K562 (cell line): ENCODE measurements around the gene ACADM. TPM values are rescaled to one million over a fixed set of nuclear protein-coding genes. Genes with fewer than 3 reads are reported as not detected.

Experiments used
- ATF1 ChIP-seq, 2 experiments: fragments of 450-650 bp in 1 of 2; IDR thresholded peaks; 2 replicates each; pipeline ENCODE4 v1.6.1; 2016; ENCODE audit warnings: missing compliant biosample characterization in 1 of 2, missing genetic modification characterization in 1 of 2
- CSDE1 ChIP-seq, 2 experiments: fragments of 450-650 bp; IDR thresholded peaks; 2 replicates each; pipeline ENCODE4 v1.6.1; 2016; ENCODE audit warnings: mild to moderate bottlenecking in 1 of 2
- DMBX1 ChIP-seq: fragments of 250-450 bp; sonication (Bioruptor Pico); IDR thresholded peaks from 2 replicates; pipeline ENCODE4 v1.8.0; 2022; ENCODE audit warnings: inconsistent platforms, mild to moderate bottlenecking, moderate library complexity, borderline replicate concordance
- ILK ChIP-seq: fragments of 450-650 bp; IDR thresholded peaks from 2 replicates; pipeline ENCODE4 v1.6.1; 2016; ENCODE audit warnings: missing genetic modification characterization, low read depth, mild to moderate bottlenecking, missing compliant biosample characterization, moderate library complexity, borderline replicate concordance
- JUNB ChIP-seq: fragments of 450-650 bp; formaldehyde crosslinking; conservative IDR thresholded peaks from 2 replicates; pipeline ENCODE4 v1.4.0; 2020; ENCODE audit warnings: mild to moderate bottlenecking
- NFRKB ChIP-seq: fragments of 450-650 bp; IDR thresholded peaks from 2 replicates; pipeline ENCODE4 v1.6.1; 2016; ENCODE audit warnings: low read depth
- SIRT6 ChIP-seq: IDR thresholded peaks from one replicate; pipeline ENCODE4 v1.6.1; 2012; ENCODE audit warnings: low read depth, mild to moderate bottlenecking, control low read depth, inconsistent platforms, low read length, moderate library complexity
- STAG1 ChIP-seq: sonication (generic); formaldehyde crosslinking; IDR thresholded peaks from 2 replicates; pipeline ENCODE4 v1.5.0; 2020; ENCODE audit warnings: missing genetic modification reagents, borderline replicate concordance
- ZNF274 ChIP-seq: IDR thresholded peaks from 2 replicates; pipeline ENCODE4 v1.6.1; 2011; ENCODE audit warnings: low read depth, mild to moderate bottlenecking, low read length, moderate library complexity, borderline replicate concordance
- polyA plus RNA-seq, 8 experiments: library from polyadenylated mRNA; depleted of rRNA in 4 of 8; stranded (reverse) in 5 of 8; unstranded in 3 of 8; fragments of >200 nt; fragmentation: Nextera tagmentation in 2 of 8; fragmentation: Illumina TruSeq in 1 of 8; extraction: Ambion mirVana in 2 of 8; extraction: Trizol in 1 of 8; gene quantifications; 2 replicates each; pipeline versions ENCODE4 v1.2.1 to v1.2.3, GENCODE V29; 2011 to 2014; ENCODE audit warnings: inconsistent platforms in 1 of 8, missing spikeins in 1 of 8
- total RNA-seq, 7 experiments: library from RNA; depleted of rRNA in 6 of 7; stranded (reverse); fragments of >200 nt in 6 of 7; fragmentation: Illumina TruSeq in 2 of 7; extraction: Trizol in 2 of 7; gene quantifications; 2 replicates each; pipeline versions ENCODE4 v1.2.1 to v1.2.3, GENCODE V29; 2011 to 2021; ENCODE audit warnings: low replicate concordance in 1 of 7
- TF ChIP-seq, protein P1 (sequence below): sonication (generic); formaldehyde crosslinking; IDR thresholded peaks from 2 replicates; pipeline ENCODE4 v1.8.0; 2023; ENCODE audit warnings: missing genetic modification reagents, mild to moderate bottlenecking, borderline replicate concordance
- TF ChIP-seq, protein P2 (sequence below): fragments of 450-650 bp; formaldehyde crosslinking; IDR thresholded peaks from 2 replicates; pipeline ENCODE4 v1.4.0; 2022; ENCODE audit warnings: mild to moderate bottlenecking, moderate library complexity
- TF ChIP-seq, protein P3 (sequence below): fragments of 450-650 bp; formaldehyde crosslinking; IDR thresholded peaks from 2 replicates; pipeline ENCODE4 v1.4.0; 2020; ENCODE audit warnings: mild to moderate bottlenecking, mixed read lengths
- TF ChIP-seq, protein P4 (sequence below), 2 experiments: fragments of 450-650 bp in 1 of 2; sonication (generic) in 1 of 2; formaldehyde crosslinking in 1 of 2; IDR thresholded peaks in 1 of 2; conservative IDR thresholded peaks in 1 of 2; 2 replicates each; pipeline versions ENCODE4 v1.6.1 to v1.8.1; 2016 to 2023; ENCODE audit warnings: mild to moderate bottlenecking in 2 of 2, moderate library complexity in 2 of 2, inconsistent platforms in 1 of 2, missing genetic modification reagents in 1 of 2
- TF ChIP-seq, protein P5 (sequence below): fragments of 450-650 bp; IDR thresholded peaks from 2 replicates; pipeline ENCODE4 v1.7.0; 2016; ENCODE audit warnings: borderline replicate concordance

ACADM gene
- total and polyA plus RNA-seq, 9 of the 15 experiments (the other 6 are each of a cell fraction or from before 2014, with no cell fraction given): 82.5 to 156 (median 123) TPM

DNA sequence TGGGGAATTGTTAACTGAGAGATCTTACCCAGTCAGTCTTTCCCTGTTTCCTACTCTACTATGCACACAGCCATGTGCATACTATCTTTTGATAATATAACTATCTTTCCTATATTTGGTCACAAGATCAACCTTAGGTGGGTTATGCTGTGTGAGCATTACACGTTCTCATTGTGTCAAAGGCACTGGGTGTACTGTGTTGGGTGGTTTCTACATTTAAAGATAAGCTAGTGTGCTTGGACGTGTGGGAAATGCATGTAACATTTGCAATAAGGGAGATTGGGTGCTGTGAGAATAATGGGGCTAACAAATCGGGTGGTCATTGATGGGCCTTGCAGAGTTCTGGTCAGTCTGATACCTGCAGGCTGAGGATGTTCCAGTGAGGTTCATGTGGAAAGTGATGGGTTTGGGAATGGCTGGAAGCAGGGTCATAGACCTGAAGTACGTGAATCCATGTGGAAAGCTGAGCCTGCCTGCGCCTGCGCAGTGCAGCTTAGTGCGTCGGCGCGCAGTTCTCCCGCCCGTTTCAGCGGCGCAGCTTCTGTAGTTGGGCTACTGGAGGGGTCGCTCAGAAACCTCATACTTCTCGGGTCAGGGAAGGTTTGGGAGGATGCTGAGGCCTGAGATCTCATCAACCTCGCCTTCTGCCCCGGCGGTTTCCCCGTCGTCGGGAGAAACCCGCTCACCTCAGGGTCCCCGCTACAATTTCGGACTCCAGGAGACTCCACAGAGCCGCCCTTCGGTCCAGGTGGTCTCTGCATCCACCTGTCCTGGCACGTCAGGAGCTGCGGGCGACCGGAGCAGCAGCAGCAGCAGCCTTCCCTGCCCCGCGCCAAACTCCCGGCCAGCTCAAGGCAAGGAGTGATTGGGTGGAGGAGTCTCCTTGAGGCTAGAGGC, 72.1 kb downstream of the ACADM start, which contains the start of gene MSH4 (continued):
- TF ChIP-seq, protein P1, sequence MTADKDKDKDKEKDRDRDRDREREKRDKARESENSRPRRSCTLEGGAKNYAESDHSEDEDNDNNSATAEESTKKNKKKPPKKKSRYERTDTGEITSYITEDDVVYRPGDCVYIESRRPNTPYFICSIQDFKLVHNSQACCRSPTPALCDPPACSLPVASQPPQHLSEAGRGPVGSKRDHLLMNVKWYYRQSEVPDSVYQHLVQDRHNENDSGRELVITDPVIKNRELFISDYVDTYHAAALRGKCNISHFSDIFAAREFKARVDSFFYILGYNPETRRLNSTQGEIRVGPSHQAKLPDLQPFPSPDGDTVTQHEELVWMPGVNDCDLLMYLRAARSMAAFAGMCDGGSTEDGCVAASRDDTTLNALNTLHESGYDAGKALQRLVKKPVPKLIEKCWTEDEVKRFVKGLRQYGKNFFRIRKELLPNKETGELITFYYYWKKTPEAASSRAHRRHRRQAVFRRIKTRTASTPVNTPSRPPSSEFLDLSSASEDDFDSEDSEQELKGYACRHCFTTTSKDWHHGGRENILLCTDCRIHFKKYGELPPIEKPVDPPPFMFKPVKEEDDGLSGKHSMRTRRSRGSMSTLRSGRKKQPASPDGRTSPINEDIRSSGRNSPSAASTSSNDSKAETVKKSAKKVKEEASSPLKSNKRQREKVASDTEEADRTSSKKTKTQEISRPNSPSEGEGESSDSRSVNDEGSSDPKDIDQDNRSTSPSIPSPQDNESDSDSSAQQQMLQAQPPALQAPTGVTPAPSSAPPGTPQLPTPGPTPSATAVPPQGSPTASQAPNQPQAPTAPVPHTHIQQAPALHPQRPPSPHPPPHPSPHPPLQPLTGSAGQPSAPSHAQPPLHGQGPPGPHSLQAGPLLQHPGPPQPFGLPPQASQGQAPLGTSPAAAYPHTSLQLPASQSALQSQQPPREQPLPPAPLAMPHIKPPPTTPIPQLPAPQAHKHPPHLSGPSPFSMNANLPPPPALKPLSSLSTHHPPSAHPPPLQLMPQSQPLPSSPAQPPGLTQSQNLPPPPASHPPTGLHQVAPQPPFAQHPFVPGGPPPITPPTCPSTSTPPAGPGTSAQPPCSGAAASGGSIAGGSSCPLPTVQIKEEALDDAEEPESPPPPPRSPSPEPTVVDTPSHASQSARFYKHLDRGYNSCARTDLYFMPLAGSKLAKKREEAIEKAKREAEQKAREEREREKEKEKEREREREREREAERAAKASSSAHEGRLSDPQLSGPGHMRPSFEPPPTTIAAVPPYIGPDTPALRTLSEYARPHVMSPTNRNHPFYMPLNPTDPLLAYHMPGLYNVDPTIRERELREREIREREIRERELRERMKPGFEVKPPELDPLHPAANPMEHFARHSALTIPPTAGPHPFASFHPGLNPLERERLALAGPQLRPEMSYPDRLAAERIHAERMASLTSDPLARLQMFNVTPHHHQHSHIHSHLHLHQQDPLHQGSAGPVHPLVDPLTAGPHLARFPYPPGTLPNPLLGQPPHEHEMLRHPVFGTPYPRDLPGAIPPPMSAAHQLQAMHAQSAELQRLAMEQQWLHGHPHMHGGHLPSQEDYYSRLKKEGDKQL (CRISPR knock-in tag): no peak
- TF ChIP-seq STAG1 (CRISPR knock-in tag) (no peak), CSDE1 (IDR thresholded peaks at IDR 0.05) (no peak), DMBX1 (CRISPR knock-in tag) (no peak), JUNB (CRISPR knock-in tag) (no peak), SIRT6 (no peak), ILK (tag) (no peak), NFRKB (no peak), ZNF274 (no peak), ATF1 (CRISPR knock-in tag; IDR thresholded peaks at IDR 0.05) (no peak), ATF1 (tag; IDR thresholded peaks at IDR 0.05) (0 out of 2 replicates have a peak, but pooled peaks have one; percentile 16)
- TF ChIP-seq, protein P2, sequence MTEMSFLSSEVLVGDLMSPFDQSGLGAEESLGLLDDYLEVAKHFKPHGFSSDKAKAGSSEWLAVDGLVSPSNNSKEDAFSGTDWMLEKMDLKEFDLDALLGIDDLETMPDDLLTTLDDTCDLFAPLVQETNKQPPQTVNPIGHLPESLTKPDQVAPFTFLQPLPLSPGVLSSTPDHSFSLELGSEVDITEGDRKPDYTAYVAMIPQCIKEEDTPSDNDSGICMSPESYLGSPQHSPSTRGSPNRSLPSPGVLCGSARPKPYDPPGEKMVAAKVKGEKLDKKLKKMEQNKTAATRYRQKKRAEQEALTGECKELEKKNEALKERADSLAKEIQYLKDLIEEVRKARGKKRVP (CRISPR knock-in tag): peak; percentile 80
- TF ChIP-seq, protein P3, sequence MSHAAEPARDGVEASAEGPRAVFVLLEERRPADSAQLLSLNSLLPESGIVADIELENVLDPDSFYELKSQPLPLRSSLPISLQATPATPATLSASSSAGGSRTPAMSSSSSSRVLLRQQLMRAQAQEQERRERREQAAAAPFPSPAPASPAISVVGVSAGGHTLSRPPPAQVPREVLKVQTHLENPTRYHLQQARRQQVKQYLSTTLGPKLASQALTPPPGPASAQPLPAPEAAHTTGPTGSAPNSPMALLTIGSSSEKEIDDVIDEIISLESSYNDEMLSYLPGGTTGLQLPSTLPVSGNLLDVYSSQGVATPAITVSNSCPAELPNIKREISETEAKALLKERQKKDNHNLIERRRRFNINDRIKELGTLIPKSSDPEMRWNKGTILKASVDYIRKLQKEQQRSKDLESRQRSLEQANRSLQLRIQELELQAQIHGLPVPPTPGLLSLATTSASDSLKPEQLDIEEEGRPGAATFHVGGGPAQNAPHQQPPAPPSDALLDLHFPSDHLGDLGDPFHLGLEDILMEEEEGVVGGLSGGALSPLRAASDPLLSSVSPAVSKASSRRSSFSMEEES (CRISPR knock-in tag): no peak; the same call in none of the 2 replicates
- TF ChIP-seq, protein P4, sequence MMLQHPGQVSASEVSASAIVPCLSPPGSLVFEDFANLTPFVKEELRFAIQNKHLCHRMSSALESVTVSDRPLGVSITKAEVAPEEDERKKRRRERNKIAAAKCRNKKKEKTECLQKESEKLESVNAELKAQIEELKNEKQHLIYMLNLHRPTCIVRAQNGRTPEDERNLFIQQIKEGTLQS (IDR thresholded peaks at IDR 0.05): no peak
- TF ChIP-seq, protein P4 (CRISPR knock-in tag; conservative IDR thresholded peaks at IDR 0.05): peak; percentile 15; the same call in 1 of the 2 replicates
- TF ChIP-seq, protein P5, sequence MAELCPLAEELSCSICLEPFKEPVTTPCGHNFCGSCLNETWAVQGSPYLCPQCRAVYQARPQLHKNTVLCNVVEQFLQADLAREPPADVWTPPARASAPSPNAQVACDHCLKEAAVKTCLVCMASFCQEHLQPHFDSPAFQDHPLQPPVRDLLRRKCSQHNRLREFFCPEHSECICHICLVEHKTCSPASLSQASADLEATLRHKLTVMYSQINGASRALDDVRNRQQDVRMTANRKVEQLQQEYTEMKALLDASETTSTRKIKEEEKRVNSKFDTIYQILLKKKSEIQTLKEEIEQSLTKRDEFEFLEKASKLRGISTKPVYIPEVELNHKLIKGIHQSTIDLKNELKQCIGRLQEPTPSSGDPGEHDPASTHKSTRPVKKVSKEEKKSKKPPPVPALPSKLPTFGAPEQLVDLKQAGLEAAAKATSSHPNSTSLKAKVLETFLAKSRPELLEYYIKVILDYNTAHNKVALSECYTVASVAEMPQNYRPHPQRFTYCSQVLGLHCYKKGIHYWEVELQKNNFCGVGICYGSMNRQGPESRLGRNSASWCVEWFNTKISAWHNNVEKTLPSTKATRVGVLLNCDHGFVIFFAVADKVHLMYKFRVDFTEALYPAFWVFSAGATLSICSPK: no peak
